BE2C (cell line): ENCODE results near the gene ASTN2.

Experiments
- DNase-seq: peaks from one replicate; pipeline ENCODE4 v3.0.0-alpha.2; 2020
- H3K27me3 ChIP-seq: fragments of 250-450 bp; sonication (Bioruptor Pico); 2 replicates; pipeline ENCODE4 v1.5.1; 2020; ENCODE audit warnings: mild to moderate bottlenecking
- H3K36me3 ChIP-seq: fragments of 250-450 bp; sonication (Bioruptor Pico); 2 replicates; pipeline ENCODE4 v1.5.1; 2020; ENCODE audit warnings: mild to moderate bottlenecking
- H3K4me1 ChIP-seq: fragments of 250-450 bp; sonication (Bioruptor Pico); 2 replicates; pipeline ENCODE4 v1.5.1; 2020
- H3K4me3 ChIP-seq: 2 replicates; pipeline ENCODE4 v1.5.1; 2011; ENCODE audit warnings: low read depth, low read length
- H3K9me3 ChIP-seq: fragments of 250-450 bp; sonication (Bioruptor Pico); 2 replicates; pipeline ENCODE4 v1.5.1; 2020
- TF ChIP-seq, protein P1 (sequence below): IDR thresholded peaks from 2 replicates; pipeline ENCODE4 v1.5.1; 2012; ENCODE audit warnings: mild to moderate bottlenecking, low read depth, low read length

ASTN2 gene

DNA sequence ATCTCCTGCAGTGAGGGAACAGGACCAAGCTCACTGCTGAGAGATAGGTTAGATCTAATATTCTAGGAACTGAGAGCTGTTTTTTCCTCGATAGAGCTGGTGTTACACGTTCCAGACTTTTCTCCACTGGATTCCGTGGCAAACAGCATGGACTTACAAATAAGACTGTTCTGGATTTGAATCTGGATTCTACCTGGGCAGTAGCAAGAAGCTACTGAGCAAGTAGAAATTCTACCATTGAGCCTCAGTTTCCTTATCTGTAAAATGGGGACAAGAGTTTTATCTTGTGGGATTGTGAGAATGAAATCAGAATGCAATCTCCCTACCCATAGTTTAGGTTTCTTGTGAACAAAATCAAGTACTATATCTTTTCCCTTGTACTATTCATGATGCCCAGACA is 966.4 kb downstream of the ASTN2 start:
- TF ChIP-seq, protein P1, sequence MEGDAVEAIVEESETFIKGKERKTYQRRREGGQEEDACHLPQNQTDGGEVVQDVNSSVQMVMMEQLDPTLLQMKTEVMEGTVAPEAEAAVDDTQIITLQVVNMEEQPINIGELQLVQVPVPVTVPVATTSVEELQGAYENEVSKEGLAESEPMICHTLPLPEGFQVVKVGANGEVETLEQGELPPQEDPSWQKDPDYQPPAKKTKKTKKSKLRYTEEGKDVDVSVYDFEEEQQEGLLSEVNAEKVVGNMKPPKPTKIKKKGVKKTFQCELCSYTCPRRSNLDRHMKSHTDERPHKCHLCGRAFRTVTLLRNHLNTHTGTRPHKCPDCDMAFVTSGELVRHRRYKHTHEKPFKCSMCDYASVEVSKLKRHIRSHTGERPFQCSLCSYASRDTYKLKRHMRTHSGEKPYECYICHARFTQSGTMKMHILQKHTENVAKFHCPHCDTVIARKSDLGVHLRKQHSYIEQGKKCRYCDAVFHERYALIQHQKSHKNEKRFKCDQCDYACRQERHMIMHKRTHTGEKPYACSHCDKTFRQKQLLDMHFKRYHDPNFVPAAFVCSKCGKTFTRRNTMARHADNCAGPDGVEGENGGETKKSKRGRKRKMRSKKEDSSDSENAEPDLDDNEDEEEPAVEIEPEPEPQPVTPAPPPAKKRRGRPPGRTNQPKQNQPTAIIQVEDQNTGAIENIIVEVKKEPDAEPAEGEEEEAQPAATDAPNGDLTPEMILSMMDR = no peak
- H3K4me1 ChIP-seq = no peaks in the 10 kb centered on the region
- H3K36me3 ChIP-seq = peaks cover 8% of the 10 kb centered on the region; the same call in 1 of the 2 replicates
- no peaks in the 10 kb centered on the region for H3K9me3 ChIP-seq
- DNase-seq = no peak
- H3K27me3 ChIP-seq = no peaks in the 10 kb centered on the region
- no peak overlapping the region for H3K4me3 ChIP-seq

DNA sequence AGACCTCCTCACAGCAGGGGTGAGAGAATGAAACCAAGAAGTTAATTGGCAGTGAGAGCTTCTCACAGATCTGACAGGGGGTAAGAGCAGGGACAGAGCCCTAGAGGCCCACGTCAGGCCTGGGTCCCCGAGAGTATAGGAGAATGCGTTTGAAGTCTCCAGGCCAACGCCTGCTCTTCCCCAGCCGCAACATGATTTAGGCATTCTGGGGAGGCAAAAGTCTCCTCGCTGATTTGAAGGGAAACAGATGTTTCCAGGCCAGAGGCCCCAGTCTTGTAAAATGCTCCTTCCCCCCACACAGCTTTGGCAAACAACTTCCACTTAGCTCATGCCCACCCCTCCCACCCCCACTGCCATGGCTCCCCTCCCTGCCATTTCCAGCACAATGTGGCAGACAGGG is 966.9 kb downstream of the ASTN2 start:
- no peak for DNase-seq
- TF ChIP-seq, protein P1 = no peak
- Histone ChIP-seq H3K4me1 (no peaks in the 10 kb centered on the region), H3K9me3 (no peaks in the 10 kb centered on the region), H3K4me3 (no peak overlapping the region), H3K27me3 (no peaks in the 10 kb centered on the region), H3K36me3 (peaks cover 13% of the 10 kb centered on the region; the same call in 1 of the 2 replicates)

DNA sequence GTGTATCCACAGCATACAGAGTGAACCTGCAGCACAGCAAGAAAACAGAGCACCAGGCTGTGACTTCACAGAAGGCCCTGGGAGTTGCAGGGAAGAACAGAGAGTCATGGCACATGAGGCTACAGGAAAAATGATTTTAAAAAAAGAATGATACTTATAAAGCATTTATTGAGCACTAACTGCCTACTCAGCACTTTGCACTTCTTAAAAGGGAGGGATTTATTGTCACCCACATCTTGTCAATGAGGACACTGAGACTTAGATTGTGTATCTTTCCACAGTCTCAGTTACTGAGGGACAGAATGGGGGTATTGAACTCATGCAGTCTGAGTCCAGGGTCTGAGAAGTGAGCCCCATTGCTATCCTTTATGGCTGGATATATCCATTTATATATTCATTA is 972.3 kb downstream of the ASTN2 start:
- peaks cover 35% of the 10 kb centered on the region for H3K36me3 ChIP-seq
- no peak for DNase-seq
- TF ChIP-seq, protein P1 = no peak
- no peak overlapping the region for H3K4me3 ChIP-seq
- no peaks in the 10 kb centered on the region for H3K4me1 ChIP-seq
- no peaks in the 10 kb centered on the region for H3K27me3 ChIP-seq
- H3K9me3 ChIP-seq = no peaks in the 10 kb centered on the region

DNA sequence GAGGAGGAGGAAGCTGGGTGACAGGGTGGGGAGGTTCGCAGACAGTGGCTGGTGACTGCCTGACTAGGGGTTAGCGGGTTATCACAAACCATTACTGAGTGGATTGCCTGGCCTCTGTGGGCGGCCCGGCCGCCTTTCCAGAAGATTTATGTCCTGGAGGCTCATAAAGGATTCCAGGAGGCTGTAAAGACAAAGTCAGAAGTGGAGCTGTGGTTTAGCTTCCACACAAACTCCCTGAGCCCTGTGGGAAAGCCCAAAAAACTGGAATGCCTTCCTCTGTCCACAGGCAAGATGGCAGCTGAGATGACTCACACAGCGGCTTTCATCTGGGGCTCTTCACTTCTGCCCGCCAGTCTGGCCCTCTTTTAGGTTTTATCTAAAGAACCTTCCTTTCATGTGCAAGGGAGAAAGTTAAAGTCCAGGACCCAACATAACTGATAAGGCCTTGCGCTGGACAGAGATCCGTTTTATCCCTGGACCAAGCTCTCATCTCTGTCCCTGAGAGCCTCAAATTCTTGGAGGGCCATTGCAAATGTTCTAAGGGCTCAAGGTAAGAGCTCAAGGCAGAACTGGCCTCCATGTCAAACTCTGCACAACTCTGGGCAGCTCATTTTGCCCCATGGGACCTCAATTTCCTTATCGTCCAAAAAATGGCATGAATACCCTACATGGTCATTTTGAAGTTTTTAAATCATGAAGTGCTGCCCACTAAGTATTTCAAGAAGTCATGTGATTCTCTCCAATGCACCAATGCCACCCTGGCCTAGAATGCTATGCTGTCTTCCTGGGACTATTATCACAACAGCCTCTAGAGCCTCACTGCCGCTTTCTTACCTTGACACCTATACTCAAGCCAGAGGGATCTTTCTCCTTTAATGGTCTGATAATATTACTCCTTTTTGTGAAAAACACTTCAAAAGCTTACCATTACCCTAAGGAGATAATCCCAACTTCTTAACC is 977.2 kb downstream of the ASTN2 start:
- Histone ChIP-seq H3K36me3 (peaks cover 21% of the 10 kb centered on the region), H3K4me1 (no peaks in the 10 kb centered on the region), H3K9me3 (no peaks in the 10 kb centered on the region), H3K4me3 (no peak overlapping the region), H3K27me3 (no peaks in the 10 kb centered on the region)
- no peak for DNase-seq
- TF ChIP-seq, protein P1 = no peak

DNA sequence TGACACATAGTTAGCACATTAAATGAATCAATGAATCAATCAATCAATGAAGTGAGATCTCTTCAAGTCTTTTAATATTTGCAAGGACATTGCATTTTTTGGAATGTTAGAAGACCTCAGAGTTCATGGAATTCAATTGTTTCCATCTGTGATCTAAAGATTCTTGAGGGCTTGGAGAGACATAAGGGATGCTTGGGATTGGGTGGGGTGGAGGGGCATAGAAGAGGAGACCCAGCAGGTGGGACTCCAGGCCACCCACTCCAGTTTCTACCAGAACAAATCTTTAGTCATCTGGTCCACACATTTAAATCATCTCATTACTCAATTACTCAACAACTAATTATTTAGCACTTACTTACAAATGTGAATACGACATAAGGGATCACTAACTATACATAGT is 978.7 kb downstream of the ASTN2 start:
- DNase-seq = no peak
- Histone ChIP-seq H3K4me1 (no peaks in the 10 kb centered on the region), H3K27me3 (no peaks in the 10 kb centered on the region), H3K36me3 (peaks cover 14% of the 10 kb centered on the region), H3K9me3 (no peaks in the 10 kb centered on the region), H3K4me3 (no peak overlapping the region)
- TF ChIP-seq, protein P1 = no peak

DNA sequence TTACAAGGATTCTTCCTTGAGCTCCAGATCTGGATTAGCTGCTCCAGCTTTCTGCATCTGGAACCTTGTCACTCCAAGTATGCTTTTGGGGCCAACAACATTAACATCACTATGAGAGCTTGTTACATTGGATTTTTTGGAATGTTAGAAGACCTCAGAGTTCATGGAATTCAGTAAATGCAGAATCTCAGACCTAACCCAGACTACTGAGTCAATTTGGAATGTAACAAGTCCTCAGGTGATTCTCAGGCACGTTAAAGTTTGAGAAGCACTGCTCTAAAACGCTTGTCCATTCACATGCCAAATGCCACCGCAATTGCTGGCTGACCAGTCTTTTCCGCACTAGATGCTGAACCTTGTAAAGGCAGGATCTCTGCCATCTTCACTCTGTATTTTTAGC is 979.2 kb downstream of the ASTN2 start:
- peaks cover 10% of the 10 kb centered on the region for H3K36me3 ChIP-seq
- TF ChIP-seq, protein P1 = no peak
- H3K9me3 ChIP-seq = no peaks in the 10 kb centered on the region
- H3K27me3 ChIP-seq = no peaks in the 10 kb centered on the region
- no peaks in the 10 kb centered on the region for H3K4me1 ChIP-seq
- DNase-seq = no peak
- no peak overlapping the region for H3K4me3 ChIP-seq
